T-helper 2 cell treated with Interferon-gamma antibody and Interleukin-4, amounts not matched to agents 5 μg/mL and 100 μg/mL, for 36 hours (primary cell): ENCODE results near the gene CCDC83.
"Not testable (repeated sequence)": the region's sequence is repeated elsewhere in the genome, so short reads cannot be mapped to it uniquely, and the experiment has no call there.

Source experiments
- DNase-seq: peaks from one replicate; pipeline ENCODE4 v3.0.0; 2021; ENCODE audit warnings: low spot score
- H3K27ac Mint-ChIP-seq: one replicate; pipeline ENCODE4 v1.8.0; 2021; ENCODE audit warnings: mild to moderate bottlenecking, mixed read lengths
- H3K27me3 Mint-ChIP-seq: one replicate; pipeline ENCODE4 v1.8.0; 2021; ENCODE audit warnings: low read depth, mixed read lengths
- H3K36me3 Mint-ChIP-seq: one replicate; pipeline ENCODE4 v1.8.0; 2021; ENCODE audit warnings: low read depth, mixed read lengths
- H3K4me1 Mint-ChIP-seq: one replicate; pipeline ENCODE4 v1.8.0; 2021; ENCODE audit warnings: low read depth, mixed read lengths
- H3K4me3 Mint-ChIP-seq: one replicate; pipeline ENCODE4 v1.8.0; 2022; ENCODE audit warnings: mild to moderate bottlenecking, moderate library complexity, mixed read lengths
- H3K9me3 Mint-ChIP-seq: one replicate; pipeline ENCODE4 v1.8.0; 2021; ENCODE audit warnings: mixed read lengths

The CCDC83 gene

GRCh38 chr11:85848006-85848405 lies 7.2 kb upstream of the CCDC83 start:
- Mint-ChIP-seq H3K4me1 (peaks cover 3% of the 10 kb centered on the region), H3K36me3 (peaks cover 13% of the 10 kb centered on the region), H3K27ac (no peak overlapping the region)

GRCh38 chr11:85848556-85848955 lies 6.6 kb upstream of the CCDC83 start:
- H3K36me3 Mint-ChIP-seq, result peaks cover 16% of the 10 kb centered on the region
- DNase-seq, result no peak
- no peak overlapping the region for H3K27ac Mint-ChIP-seq
- H3K4me1 Mint-ChIP-seq, result peaks cover 5% of the 10 kb centered on the region
- H3K4me3 Mint-ChIP-seq, result no peak overlapping the region
- H3K27me3 Mint-ChIP-seq, result no peaks in the 10 kb centered on the region
- H3K9me3 Mint-ChIP-seq, result peaks cover 23% of the 10 kb centered on the region

More at GRCh38 chr11:85848006-85848405, 7.2 kb upstream of the CCDC83 start:
- peaks cover 23% of the 10 kb centered on the region for H3K9me3 Mint-ChIP-seq
- no peak overlapping the region for H3K4me3 Mint-ChIP-seq
- H3K27me3 Mint-ChIP-seq, result no peaks in the 10 kb centered on the region
- no peak for DNase-seq

- Mint-ChIP-seq H3K36me3 (peaks cover 15% of the 10 kb centered on the region), H3K9me3 (peaks cover 15% of the 10 kb centered on the region), H3K4me1 (peaks cover 13% of the 10 kb centered on the region)
- not testable (repeated sequence) for DNase-seq, H3K27me3 Mint-ChIP-seq, H3K27ac Mint-ChIP-seq, H3K4me3 Mint-ChIP-seq
Observed at GRCh38 chr11:85852754-85853153, 2.4 kb upstream of the CCDC83 start.

- Mint-ChIP-seq H3K4me1 (peaks cover 13% of the 10 kb centered on the region), H3K36me3 (peaks cover 15% of the 10 kb centered on the region), H3K9me3 (peaks cover 14% of the 10 kb centered on the region)
- not testable (repeated sequence) for H3K27ac Mint-ChIP-seq, DNase-seq, H3K4me3 Mint-ChIP-seq, H3K27me3 Mint-ChIP-seq
Observed at GRCh38 chr11:85853541-85853940, 1.6 kb upstream of the CCDC83 start.

GRCh38 chr11:85854212-85854556 lies 999 bp upstream of the CCDC83 start:
- H3K27me3 Mint-ChIP-seq, result no peaks in the 10 kb centered on the region
- peaks cover 9% of the 10 kb centered on the region for H3K9me3 Mint-ChIP-seq
- H3K27ac Mint-ChIP-seq, result peak overlapping the region; percentile 85
- DNase-seq, result no peak
- H3K36me3 Mint-ChIP-seq, result peaks cover 13% of the 10 kb centered on the region
- H3K4me3 Mint-ChIP-seq, result peak overlapping the region; percentile 88
- peaks cover 13% of the 10 kb centered on the region for H3K4me1 Mint-ChIP-seq

GRCh38 chr11:85854557-85855340 lies 434 bp upstream of the CCDC83 start:
- H3K4me1 Mint-ChIP-seq, result peaks cover 13% of the 10 kb centered on the region
- peaks cover 9% of the 10 kb centered on the region for H3K9me3 Mint-ChIP-seq
- H3K27ac Mint-ChIP-seq, result peak overlapping the region; percentile 85
- H3K4me3 Mint-ChIP-seq, result peak overlapping the region; percentile 88
- DNase-seq, result peak; percentile 90
- H3K27me3 Mint-ChIP-seq, result peaks cover 3% of the 10 kb centered on the region
- H3K36me3 Mint-ChIP-seq, result peaks cover 13% of the 10 kb centered on the region

GRCh38 chr11:85857098-85857497 lies 1.9 kb downstream of the CCDC83 start:
- no peak overlapping the region for H3K27ac Mint-ChIP-seq
- H3K27me3 Mint-ChIP-seq, result peaks cover 15% of the 10 kb centered on the region
- H3K4me1 Mint-ChIP-seq, result peaks cover 13% of the 10 kb centered on the region
- H3K4me3 Mint-ChIP-seq, result no peak overlapping the region
- H3K9me3 Mint-ChIP-seq, result no peaks in the 10 kb centered on the region
- H3K36me3 Mint-ChIP-seq, result peaks cover 5% of the 10 kb centered on the region
- no peak for DNase-seq

GRCh38 chr11:85859541-85859940 lies 4.4 kb downstream of the CCDC83 start:
- peaks cover 25% of the 10 kb centered on the region for H3K27me3 Mint-ChIP-seq
- DNase-seq, H3K4me1 Mint-ChIP-seq, H3K27ac Mint-ChIP-seq, H3K4me3 Mint-ChIP-seq, H3K9me3 Mint-ChIP-seq, H3K36me3 Mint-ChIP-seq: not testable (repeated sequence)

- H3K9me3 Mint-ChIP-seq, result no peaks in the 10 kb centered on the region
- no peaks in the 10 kb centered on the region for H3K4me1 Mint-ChIP-seq
- no peak overlapping the region for H3K27ac Mint-ChIP-seq
- H3K27me3 Mint-ChIP-seq, result peaks cover 28% of the 10 kb centered on the region
- H3K4me3 Mint-ChIP-seq, result no peak overlapping the region
- no peak for DNase-seq
- H3K36me3 Mint-ChIP-seq, result no peaks in the 10 kb centered on the region
Observed at GRCh38 chr11:85863855-85864254, 8.7 kb downstream of the CCDC83 start.

GRCh38 chr11:85866137-85866827 lies 11.1 kb downstream of the CCDC83 start:
- Mint-ChIP-seq H3K27me3 (peaks cover 17% of the 10 kb centered on the region), H3K36me3 (no peaks in the 10 kb centered on the region), H3K4me1 (no peaks in the 10 kb centered on the region), H3K4me3 (no peak overlapping the region), H3K9me3 (no peaks in the 10 kb centered on the region), H3K27ac (no peak overlapping the region)
- no peak for DNase-seq

- DNase-seq, result no peak
- Mint-ChIP-seq H3K4me3 (no peak overlapping the region), H3K27me3 (peaks cover 8% of the 10 kb centered on the region), H3K9me3 (no peaks in the 10 kb centered on the region), H3K36me3 (no peaks in the 10 kb centered on the region), H3K27ac (no peak overlapping the region), H3K4me1 (no peaks in the 10 kb centered on the region)
Observed at GRCh38 chr11:85867751-85868150, 12.6 kb downstream of the CCDC83 start.

- Mint-ChIP-seq H3K4me1 (no peaks in the 10 kb centered on the region), H3K4me3 (no peak overlapping the region), H3K9me3 (no peaks in the 10 kb centered on the region), H3K36me3 (no peaks in the 10 kb centered on the region), H3K27ac (no peak overlapping the region), H3K27me3 (peaks cover 2% of the 10 kb centered on the region)
- no peak for DNase-seq
Observed at GRCh38 chr11:85869781-85870180, 14.6 kb downstream of the CCDC83 start.

- no peaks in the 10 kb centered on the region for H3K9me3 Mint-ChIP-seq
- DNase-seq, result no peak
- H3K4me3 Mint-ChIP-seq, result no peak overlapping the region
- H3K27ac Mint-ChIP-seq, result no peak overlapping the region
- no peaks in the 10 kb centered on the region for H3K4me1 Mint-ChIP-seq
- peaks cover 8% of the 10 kb centered on the region for H3K27me3 Mint-ChIP-seq
- no peaks in the 10 kb centered on the region for H3K36me3 Mint-ChIP-seq
Observed at GRCh38 chr11:85874265-85874664, 19.1 kb downstream of the CCDC83 start.

- Mint-ChIP-seq H3K36me3 (no peaks in the 10 kb centered on the region), H3K27me3 (peaks cover 9% of the 10 kb centered on the region), H3K4me1 (no peaks in the 10 kb centered on the region), H3K9me3 (no peaks in the 10 kb centered on the region), H3K27ac (no peak overlapping the region), H3K4me3 (no peak overlapping the region)
- DNase-seq, result no peak
Observed at GRCh38 chr11:85875505-85875904, 20.3 kb downstream of the CCDC83 start.
